SK-N-SH (cell line): ENCODE measurements around the gene COPS4.

Experiments
- CHD2 ChIP-seq: fragments of 150-350 bp; IDR thresholded peaks from 2 replicates; pipeline ENCODE4 v1.6.1; 2018; ENCODE audit warnings: low read length; ENCODE audit not compliant: partially characterized antibody
- CTCF ChIP-seq: fragments of 200-600 bp; sonication (generic); IDR thresholded peaks from 2 replicates; pipeline ENCODE4 v1.6.1; 2017; ENCODE audit warnings: antibody characterized with exemption, mild to moderate bottlenecking, moderate library complexity
- EP300 ChIP-seq, 2 experiments: IDR thresholded peaks; 2 replicates each; pipeline versions ENCODE4 v1.4.0 to v1.6.1; 2012; ENCODE audit warnings: borderline replicate concordance in 1 of 2, low read depth in 1 of 2, low read length in 1 of 2
- EZH2phosphoT487 ChIP-seq: fragments of 200-600 bp; sonication (generic); IDR thresholded peaks from 2 replicates; pipeline ENCODE4 v1.6.1; 2017; ENCODE audit warnings: low read depth, mixed run types, mild to moderate bottlenecking, antibody characterized with exemption, moderate library complexity, borderline replicate concordance
- FOSL2 ChIP-seq: IDR thresholded peaks from 2 replicates; pipeline ENCODE4 v1.4.0; 2012; ENCODE audit warnings: low read depth, mild to moderate bottlenecking, moderate library complexity, borderline replicate concordance
- PBX3 ChIP-seq: IDR thresholded peaks from 2 replicates; pipeline ENCODE4; 2012
- RAD21 ChIP-seq: IDR thresholded peaks from 2 replicates; pipeline ENCODE4 v1.6.1; 2012; ENCODE audit warnings: mild to moderate bottlenecking, low read length
- SMC3 ChIP-seq: IDR thresholded peaks from 2 replicates; pipeline ENCODE4 v1.6.1; 2012; ENCODE audit warnings: low read depth, low read length, improper control_type of control experiment
- TCF12 ChIP-seq: IDR thresholded peaks from 2 replicates; pipeline ENCODE4 v1.4.0; 2012
- TEAD4 ChIP-seq: IDR thresholded peaks from 2 replicates; pipeline ENCODE4 v1.4.0; 2012; ENCODE audit warnings: mild to moderate bottlenecking, borderline replicate concordance; ENCODE audit not compliant: insufficient read depth

GRCh38 chr4:83013420-83013867 lies 21.5 kb upstream of the COPS4 start:
- TF ChIP-seq EP300 (IDR thresholded peaks at IDR 0.05; ENCODE audit: borderline replicate concordance in 1 of 2, low read depth in 1 of 2, low read length in 1 of 2) (no peak), CTCF (no peak), SMC3 (no peak), EZH2phosphoT487 (no peak), RAD21 (no peak), CHD2 (no peak), PBX3 (no peak), TEAD4 (no peak), FOSL2 (no peak), TCF12 (no peak)
